ENCODE measurements around the gene DDX18. TPM values are rescaled to one million over a fixed set of nuclear protein-coding genes. Genes with fewer than 3 reads are reported as not detected.
A peak's percentile ranks its signal among the peaks of the same experiment; 100 is the strongest.

The DDX18 gene
- total and polyA plus RNA-seq, 4 donors: 16.3 to 34.4 (median 23.3) TPM

- WGBS: 83% methylated on average over 8 of the region's 8 CpGs
- Histone ChIP-seq H3K9ac (ENCODE audit: low read depth in 1 of 2, low read length in 2 of 2) (no peak overlapping the region), H3K4me1 (ENCODE audit: control insufficient read depth in 4 of 4, insufficient read depth in 4 of 4, low read length in 3 of 4) (no peaks in the 10 kb centered on the region), H3K27ac (ENCODE audit: low read depth in 1 of 2, low read length in 2 of 2) (no peak overlapping the region), H3K9me3 (ENCODE audit: control insufficient read depth in 4 of 4, low read length in 3 of 4) (no peaks in the 10 kb centered on the region), H3K36me3 (ENCODE audit: control insufficient read depth in 4 of 4, insufficient read depth in 3 of 4, low read depth in 1 of 4, low read length in 3 of 4) (no peaks in the 10 kb centered on the region), H3K27me3 (ENCODE audit: control insufficient read depth in 4 of 4, insufficient read depth in 4 of 4, low read length in 3 of 4) (no peaks in the 10 kb centered on the region), H3K4me3 (ENCODE audit: low read depth in 1 of 3, low read length in 3 of 3) (no peak overlapping the region)
- no peak for DNase-seq (ENCODE audit: low spot score)
- no peak for TF ChIP-seq RAD21 (IDR thresholded peaks at IDR 0.05)
Observed at GRCh38 chr2:117776888-117777287, 37.6 kb upstream of the DDX18 start.

- Histone ChIP-seq H3K4me1 (ENCODE audit: control insufficient read depth in 4 of 4, insufficient read depth in 4 of 4, low read length in 3 of 4) (no peaks in the 10 kb centered on the region), H3K4me3 (ENCODE audit: low read depth in 1 of 3, low read length in 3 of 3) (no peak overlapping the region), H3K27me3 (ENCODE audit: control insufficient read depth in 4 of 4, insufficient read depth in 4 of 4, low read length in 3 of 4) (peaks cover 0 to 2% (median 0%) of the 10 kb centered on the region in 4 donors), H3K27ac (ENCODE audit: low read depth in 1 of 2, low read length in 2 of 2) (no peak overlapping the region), H3K9ac (ENCODE audit: low read depth in 1 of 2, low read length in 2 of 2) (no peak overlapping the region), H3K36me3 (ENCODE audit: control insufficient read depth in 4 of 4, insufficient read depth in 3 of 4, low read depth in 1 of 4, low read length in 3 of 4) (no peaks in the 10 kb centered on the region), H3K9me3 (ENCODE audit: control insufficient read depth in 4 of 4, low read length in 3 of 4) (peaks cover 0 to 4% (median 1%) of the 10 kb centered on the region in 4 donors)
- DNase-seq (ENCODE audit: low spot score): no peak
- peak; percentile 67 to 76 for TF ChIP-seq RAD21 (IDR thresholded peaks at IDR 0.05)
- TF ChIP-seq SP1 (IDR thresholded peaks at IDR 0.05): no peak
- TF ChIP-seq, protein P1, sequence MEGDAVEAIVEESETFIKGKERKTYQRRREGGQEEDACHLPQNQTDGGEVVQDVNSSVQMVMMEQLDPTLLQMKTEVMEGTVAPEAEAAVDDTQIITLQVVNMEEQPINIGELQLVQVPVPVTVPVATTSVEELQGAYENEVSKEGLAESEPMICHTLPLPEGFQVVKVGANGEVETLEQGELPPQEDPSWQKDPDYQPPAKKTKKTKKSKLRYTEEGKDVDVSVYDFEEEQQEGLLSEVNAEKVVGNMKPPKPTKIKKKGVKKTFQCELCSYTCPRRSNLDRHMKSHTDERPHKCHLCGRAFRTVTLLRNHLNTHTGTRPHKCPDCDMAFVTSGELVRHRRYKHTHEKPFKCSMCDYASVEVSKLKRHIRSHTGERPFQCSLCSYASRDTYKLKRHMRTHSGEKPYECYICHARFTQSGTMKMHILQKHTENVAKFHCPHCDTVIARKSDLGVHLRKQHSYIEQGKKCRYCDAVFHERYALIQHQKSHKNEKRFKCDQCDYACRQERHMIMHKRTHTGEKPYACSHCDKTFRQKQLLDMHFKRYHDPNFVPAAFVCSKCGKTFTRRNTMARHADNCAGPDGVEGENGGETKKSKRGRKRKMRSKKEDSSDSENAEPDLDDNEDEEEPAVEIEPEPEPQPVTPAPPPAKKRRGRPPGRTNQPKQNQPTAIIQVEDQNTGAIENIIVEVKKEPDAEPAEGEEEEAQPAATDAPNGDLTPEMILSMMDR (IDR thresholded peaks at IDR 0.05; ENCODE audit: low read depth, low read length, missing input control): peak; percentile 55
Observed at GRCh38 chr2:117785740-117786139, 28.8 kb upstream of the DDX18 start.

DNA sequence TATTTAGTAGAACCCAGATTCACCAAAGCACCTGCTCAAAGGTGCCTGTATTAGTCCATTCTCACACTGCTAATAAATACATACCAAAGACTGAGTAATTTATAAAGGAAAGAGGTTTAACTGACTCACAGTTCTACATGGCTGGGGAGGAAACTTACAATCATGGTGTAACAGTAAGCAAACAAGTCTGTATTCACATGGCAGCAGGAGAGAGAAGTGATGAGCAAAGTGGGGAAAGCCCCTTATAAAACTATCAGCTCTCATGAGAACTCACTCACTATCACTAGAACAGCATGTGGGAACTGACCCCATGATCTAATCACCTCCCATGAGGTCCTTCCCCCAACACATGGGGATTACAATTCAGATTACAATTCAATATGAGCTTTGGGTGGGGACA lies 28.0 kb upstream of the DDX18 start:
- Histone ChIP-seq H3K27me3 (ENCODE audit: control insufficient read depth in 4 of 4, insufficient read depth in 4 of 4, low read length in 3 of 4) (peaks cover 0 to 6% (median 0%) of the 10 kb centered on the region in 4 donors), H3K27ac (ENCODE audit: low read depth in 1 of 2, low read length in 2 of 2) (no peak overlapping the region), H3K36me3 (ENCODE audit: control insufficient read depth in 4 of 4, insufficient read depth in 3 of 4, low read depth in 1 of 4, low read length in 3 of 4) (no peaks in the 10 kb centered on the region), H3K9me3 (ENCODE audit: control insufficient read depth in 4 of 4, low read length in 3 of 4) (peaks cover 0 to 4% (median 1%) of the 10 kb centered on the region in 4 donors), H3K4me3 (ENCODE audit: low read depth in 1 of 3, low read length in 3 of 3) (no peak overlapping the region), H3K9ac (ENCODE audit: low read depth in 1 of 2, low read length in 2 of 2) (no peak overlapping the region), H3K4me1 (ENCODE audit: control insufficient read depth in 4 of 4, insufficient read depth in 4 of 4, low read length in 3 of 4) (no peaks in the 10 kb centered on the region)
- TF ChIP-seq YY1 (IDR thresholded peaks at IDR 0.05) (no peak), FOXA1 (IDR thresholded peaks at IDR 0.05) (no peak), JUND (IDR thresholded peaks at IDR 0.05) (no peak), FOXA2 (IDR thresholded peaks at IDR 0.05) (no peak), GABPA (IDR thresholded peaks at IDR 0.05 in 1 of 2, conservative IDR thresholded peaks at IDR 0.05 in 1 of 2) (no peak)
- TF ChIP-seq, protein P2, sequence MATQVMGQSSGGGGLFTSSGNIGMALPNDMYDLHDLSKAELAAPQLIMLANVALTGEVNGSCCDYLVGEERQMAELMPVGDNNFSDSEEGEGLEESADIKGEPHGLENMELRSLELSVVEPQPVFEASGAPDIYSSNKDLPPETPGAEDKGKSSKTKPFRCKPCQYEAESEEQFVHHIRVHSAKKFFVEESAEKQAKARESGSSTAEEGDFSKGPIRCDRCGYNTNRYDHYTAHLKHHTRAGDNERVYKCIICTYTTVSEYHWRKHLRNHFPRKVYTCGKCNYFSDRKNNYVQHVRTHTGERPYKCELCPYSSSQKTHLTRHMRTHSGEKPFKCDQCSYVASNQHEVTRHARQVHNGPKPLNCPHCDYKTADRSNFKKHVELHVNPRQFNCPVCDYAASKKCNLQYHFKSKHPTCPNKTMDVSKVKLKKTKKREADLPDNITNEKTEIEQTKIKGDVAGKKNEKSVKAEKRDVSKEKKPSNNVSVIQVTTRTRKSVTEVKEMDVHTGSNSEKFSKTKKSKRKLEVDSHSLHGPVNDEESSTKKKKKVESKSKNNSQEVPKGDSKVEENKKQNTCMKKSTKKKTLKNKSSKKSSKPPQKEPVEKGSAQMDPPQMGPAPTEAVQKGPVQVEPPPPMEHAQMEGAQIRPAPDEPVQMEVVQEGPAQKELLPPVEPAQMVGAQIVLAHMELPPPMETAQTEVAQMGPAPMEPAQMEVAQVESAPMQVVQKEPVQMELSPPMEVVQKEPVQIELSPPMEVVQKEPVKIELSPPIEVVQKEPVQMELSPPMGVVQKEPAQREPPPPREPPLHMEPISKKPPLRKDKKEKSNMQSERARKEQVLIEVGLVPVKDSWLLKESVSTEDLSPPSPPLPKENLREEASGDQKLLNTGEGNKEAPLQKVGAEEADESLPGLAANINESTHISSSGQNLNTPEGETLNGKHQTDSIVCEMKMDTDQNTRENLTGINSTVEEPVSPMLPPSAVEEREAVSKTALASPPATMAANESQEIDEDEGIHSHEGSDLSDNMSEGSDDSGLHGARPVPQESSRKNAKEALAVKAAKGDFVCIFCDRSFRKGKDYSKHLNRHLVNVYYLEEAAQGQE (IDR thresholded peaks at IDR 0.05): no peak
- no peak for DNase-seq (ENCODE audit: low spot score)
